ENCODE results near the gene EGLN3. TPM values are rescaled to one million over a fixed set of nuclear protein-coding genes. Genes with fewer than 3 reads are reported as not detected.

Gene EGLN3
- total and polyA plus RNA-seq, 4 donors: 1.3 to 2.3 (median 1.5) TPM

DNA sequence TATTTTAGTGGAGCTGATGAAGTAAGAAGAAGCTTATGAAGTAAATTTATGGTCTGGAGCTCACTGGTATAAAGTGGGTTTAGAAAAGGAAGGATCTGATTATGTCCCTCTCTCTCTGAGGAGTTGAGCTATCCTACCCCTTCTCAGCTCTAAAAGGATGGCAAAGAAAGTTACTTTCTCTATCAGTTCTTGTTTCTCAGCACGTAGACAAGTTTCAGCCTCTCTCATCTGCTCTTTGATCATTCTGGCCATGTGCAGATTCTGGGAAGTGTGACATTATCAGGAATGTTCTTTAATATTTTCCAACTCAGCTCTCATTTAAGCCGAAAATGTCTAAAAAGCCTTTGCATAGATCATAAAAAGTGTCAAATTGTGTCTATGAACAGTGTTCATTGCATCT is 5.8 kb upstream of the EGLN3 start:
- TF ChIP-seq HNF4G (IDR thresholded peaks at IDR 0.05) (no peak), RXRA (IDR thresholded peaks at IDR 0.05) (no peak), FOXA1 (IDR thresholded peaks at IDR 0.05) (no peak), GABPA (IDR thresholded peaks at IDR 0.05 in 1 of 2, conservative IDR thresholded peaks at IDR 0.05 in 1 of 2) (no peak), SP1 (IDR thresholded peaks at IDR 0.05) (no peak), RAD21 (IDR thresholded peaks at IDR 0.05) (no peak), FOXA2 (IDR thresholded peaks at IDR 0.05) (no peak), YY1 (IDR thresholded peaks at IDR 0.05) (no peak), HNF4A (conservative IDR thresholded peaks at IDR 0.05) (no peak), NR2F2 (IDR thresholded peaks at IDR 0.05) (no peak), JUND (IDR thresholded peaks at IDR 0.05) (no peak), TAF1 (conservative IDR thresholded peaks at IDR 0.05) (no peak), EGR1 (IDR thresholded peaks at IDR 0.05; ENCODE audit: low read depth in 2 of 2) (no peak)
- TF ChIP-seq, protein P1, sequence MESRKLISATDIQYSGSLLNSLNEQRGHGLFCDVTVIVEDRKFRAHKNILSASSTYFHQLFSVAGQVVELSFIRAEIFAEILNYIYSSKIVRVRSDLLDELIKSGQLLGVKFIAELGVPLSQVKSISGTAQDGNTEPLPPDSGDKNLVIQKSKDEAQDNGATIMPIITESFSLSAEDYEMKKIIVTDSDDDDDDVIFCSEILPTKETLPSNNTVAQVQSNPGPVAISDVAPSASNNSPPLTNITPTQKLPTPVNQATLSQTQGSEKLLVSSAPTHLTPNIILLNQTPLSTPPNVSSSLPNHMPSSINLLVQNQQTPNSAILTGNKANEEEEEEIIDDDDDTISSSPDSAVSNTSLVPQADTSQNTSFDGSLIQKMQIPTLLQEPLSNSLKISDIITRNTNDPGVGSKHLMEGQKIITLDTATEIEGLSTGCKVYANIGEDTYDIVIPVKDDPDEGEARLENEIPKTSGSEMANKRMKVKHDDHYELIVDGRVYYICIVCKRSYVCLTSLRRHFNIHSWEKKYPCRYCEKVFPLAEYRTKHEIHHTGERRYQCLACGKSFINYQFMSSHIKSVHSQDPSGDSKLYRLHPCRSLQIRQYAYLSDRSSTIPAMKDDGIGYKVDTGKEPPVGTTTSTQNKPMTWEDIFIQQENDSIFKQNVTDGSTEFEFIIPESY (IDR thresholded peaks at IDR 0.05): no peak
- TF ChIP-seq, protein P2, sequence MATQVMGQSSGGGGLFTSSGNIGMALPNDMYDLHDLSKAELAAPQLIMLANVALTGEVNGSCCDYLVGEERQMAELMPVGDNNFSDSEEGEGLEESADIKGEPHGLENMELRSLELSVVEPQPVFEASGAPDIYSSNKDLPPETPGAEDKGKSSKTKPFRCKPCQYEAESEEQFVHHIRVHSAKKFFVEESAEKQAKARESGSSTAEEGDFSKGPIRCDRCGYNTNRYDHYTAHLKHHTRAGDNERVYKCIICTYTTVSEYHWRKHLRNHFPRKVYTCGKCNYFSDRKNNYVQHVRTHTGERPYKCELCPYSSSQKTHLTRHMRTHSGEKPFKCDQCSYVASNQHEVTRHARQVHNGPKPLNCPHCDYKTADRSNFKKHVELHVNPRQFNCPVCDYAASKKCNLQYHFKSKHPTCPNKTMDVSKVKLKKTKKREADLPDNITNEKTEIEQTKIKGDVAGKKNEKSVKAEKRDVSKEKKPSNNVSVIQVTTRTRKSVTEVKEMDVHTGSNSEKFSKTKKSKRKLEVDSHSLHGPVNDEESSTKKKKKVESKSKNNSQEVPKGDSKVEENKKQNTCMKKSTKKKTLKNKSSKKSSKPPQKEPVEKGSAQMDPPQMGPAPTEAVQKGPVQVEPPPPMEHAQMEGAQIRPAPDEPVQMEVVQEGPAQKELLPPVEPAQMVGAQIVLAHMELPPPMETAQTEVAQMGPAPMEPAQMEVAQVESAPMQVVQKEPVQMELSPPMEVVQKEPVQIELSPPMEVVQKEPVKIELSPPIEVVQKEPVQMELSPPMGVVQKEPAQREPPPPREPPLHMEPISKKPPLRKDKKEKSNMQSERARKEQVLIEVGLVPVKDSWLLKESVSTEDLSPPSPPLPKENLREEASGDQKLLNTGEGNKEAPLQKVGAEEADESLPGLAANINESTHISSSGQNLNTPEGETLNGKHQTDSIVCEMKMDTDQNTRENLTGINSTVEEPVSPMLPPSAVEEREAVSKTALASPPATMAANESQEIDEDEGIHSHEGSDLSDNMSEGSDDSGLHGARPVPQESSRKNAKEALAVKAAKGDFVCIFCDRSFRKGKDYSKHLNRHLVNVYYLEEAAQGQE (IDR thresholded peaks at IDR 0.05): no peak
- TF ChIP-seq, protein P3, sequence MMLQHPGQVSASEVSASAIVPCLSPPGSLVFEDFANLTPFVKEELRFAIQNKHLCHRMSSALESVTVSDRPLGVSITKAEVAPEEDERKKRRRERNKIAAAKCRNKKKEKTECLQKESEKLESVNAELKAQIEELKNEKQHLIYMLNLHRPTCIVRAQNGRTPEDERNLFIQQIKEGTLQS (IDR thresholded peaks at IDR 0.05): no peak
- TF ChIP-seq, protein P4, sequence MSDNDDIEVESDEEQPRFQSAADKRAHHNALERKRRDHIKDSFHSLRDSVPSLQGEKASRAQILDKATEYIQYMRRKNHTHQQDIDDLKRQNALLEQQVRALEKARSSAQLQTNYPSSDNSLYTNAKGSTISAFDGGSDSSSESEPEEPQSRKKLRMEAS (IDR thresholded peaks at IDR 0.05): no peak
- TF ChIP-seq, protein P5, sequence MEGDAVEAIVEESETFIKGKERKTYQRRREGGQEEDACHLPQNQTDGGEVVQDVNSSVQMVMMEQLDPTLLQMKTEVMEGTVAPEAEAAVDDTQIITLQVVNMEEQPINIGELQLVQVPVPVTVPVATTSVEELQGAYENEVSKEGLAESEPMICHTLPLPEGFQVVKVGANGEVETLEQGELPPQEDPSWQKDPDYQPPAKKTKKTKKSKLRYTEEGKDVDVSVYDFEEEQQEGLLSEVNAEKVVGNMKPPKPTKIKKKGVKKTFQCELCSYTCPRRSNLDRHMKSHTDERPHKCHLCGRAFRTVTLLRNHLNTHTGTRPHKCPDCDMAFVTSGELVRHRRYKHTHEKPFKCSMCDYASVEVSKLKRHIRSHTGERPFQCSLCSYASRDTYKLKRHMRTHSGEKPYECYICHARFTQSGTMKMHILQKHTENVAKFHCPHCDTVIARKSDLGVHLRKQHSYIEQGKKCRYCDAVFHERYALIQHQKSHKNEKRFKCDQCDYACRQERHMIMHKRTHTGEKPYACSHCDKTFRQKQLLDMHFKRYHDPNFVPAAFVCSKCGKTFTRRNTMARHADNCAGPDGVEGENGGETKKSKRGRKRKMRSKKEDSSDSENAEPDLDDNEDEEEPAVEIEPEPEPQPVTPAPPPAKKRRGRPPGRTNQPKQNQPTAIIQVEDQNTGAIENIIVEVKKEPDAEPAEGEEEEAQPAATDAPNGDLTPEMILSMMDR (IDR thresholded peaks at IDR 0.05; ENCODE audit: low read depth, low read length, missing input control): no peak
- Histone ChIP-seq H3K4me3 (ENCODE audit: low read depth in 1 of 3, low read length in 3 of 3) (no peak overlapping the region), H3K27ac (ENCODE audit: low read depth in 1 of 2, low read length in 2 of 2) (no peak overlapping the region), H3K36me3 (ENCODE audit: control insufficient read depth in 4 of 4, insufficient read depth in 3 of 4, low read depth in 1 of 4, low read length in 3 of 4) (no peaks in the 10 kb centered on the region), H3K9ac (ENCODE audit: low read depth in 1 of 2, low read length in 2 of 2) (no peak overlapping the region), H3K4me1 (ENCODE audit: control insufficient read depth in 4 of 4, insufficient read depth in 4 of 4, low read length in 3 of 4) (no peaks in the 10 kb centered on the region), H3K27me3 (ENCODE audit: control insufficient read depth in 4 of 4, insufficient read depth in 4 of 4, low read length in 3 of 4) (no peaks in the 10 kb centered on the region), H3K9me3 (ENCODE audit: control insufficient read depth in 4 of 4, low read length in 3 of 4) (no peaks in the 10 kb centered on the region)
- 87% methylated on average over 2 of the region's 2 CpGs for WGBS
- DNase-seq (ENCODE audit: low spot score): no peak

Measured in liver (tissue), 9 donors.